Inflammatory macrophage (primary cell): Measurements from ENCODE around the gene HIPK2.

ENCODE experiments used
- DNase-seq, 2 donors: peaks; one replicate each; pipeline ENCODE4 v3.0.0-alpha.2; 2020 to 2022

The HIPK2 gene

DNA sequence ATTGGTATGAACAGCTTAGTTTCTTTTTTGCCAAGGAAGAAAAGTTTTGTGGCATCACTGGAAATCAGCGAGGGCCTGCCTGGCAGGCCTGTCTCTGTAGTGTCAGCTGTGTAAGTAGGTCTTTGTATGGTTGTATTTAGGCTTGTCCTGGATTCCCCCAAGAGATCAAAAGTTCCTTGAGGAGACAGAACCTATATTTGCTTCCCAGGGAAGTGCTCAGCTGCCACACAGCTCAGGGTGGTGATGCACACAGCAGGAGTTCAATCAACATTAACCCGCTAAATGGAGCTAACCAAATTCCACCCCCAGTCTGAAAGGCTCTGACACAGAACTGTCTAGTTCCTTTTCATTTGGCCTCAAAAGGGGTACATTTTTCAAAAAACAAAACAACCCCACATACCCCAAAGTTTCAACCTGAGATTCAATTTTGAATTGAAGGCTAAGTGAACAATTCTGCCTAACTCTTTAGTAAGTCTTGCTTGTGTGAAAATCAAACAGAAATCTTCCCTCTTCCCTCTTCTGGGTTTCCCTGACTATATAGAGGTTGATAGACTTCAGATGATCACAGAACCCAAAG, 129.9 kb downstream of the HIPK2 start:
- DNase-seq = peak in 1 of 2 donors; percentile 29

GRCh38 chr7:139647085-139647484, 130.7 kb downstream of the HIPK2 start:
- DNase-seq = no peak

DNA sequence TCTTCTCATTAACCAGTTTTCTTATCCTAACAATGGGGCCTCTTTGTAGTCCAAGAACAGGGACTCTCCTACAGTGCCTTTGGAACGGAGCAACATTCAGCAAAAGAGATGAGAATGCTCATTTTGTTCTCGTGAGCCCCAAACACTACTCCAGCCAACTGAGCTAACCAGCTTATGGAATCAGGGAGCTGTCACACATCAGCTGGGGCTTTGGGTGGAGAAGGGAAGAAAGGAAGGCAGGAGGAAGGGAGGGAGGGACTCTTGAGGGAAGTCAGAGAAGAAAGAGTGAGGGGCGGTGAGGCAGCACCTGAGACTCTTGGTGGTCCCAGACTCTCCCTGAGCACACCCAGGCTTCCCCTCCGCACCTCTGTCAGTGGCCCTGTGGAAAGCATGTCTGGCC, 131.2 kb downstream of the HIPK2 start:
- DNase-seq = no peak

GRCh38 chr7:139645572-139646523, 131.9 kb downstream of the HIPK2 start:
- DNase-seq = peak; percentile 77 to 81

- DNase-seq = peak in 1 of 2 donors; percentile 36
These were observed 133.7 kb downstream of the HIPK2 start for GRCh38 chr7:139643951-139644585.

- DNase-seq = no peak
These were observed 135.5 kb downstream of the HIPK2 start for GRCh38 chr7:139642283-139642682.

DNA sequence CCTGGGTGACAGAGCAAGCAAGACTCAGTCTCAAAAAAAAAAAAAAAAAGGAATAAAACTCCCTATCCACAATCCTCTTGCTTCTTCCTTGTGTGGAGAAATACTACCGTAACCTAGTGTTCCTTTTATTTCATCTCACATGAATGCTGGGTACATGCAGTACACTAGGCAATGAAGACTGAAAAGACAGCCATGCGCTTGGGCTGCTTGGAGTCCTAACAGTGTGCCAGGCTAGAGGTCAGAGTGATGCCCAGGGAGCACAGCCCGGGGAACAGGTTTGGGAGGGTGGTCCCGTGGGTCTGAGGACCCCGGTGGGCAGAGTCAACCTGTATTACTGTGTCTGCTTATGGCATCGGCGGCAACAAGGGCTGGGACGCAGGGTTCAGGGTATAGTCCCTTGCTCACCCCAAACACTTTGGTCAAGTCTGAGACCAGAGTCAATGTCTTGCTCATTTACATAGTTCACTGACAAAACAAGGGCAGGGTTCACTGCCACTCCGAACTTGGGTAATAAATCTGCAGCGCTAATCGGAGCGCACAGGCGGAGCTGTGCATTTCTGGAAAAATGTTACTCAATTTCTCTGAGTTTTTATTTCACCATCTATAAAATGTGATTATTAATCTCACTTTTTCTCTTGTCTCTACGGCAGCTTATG, 136.3 kb downstream of the HIPK2 start:
- peak in 1 of 2 donors; percentile 56 for DNase-seq

- DNase-seq = peak; percentile 75 to 81
These were observed 137.1 kb downstream of the HIPK2 start for GRCh38 chr7:139640681-139641080.

DNA sequence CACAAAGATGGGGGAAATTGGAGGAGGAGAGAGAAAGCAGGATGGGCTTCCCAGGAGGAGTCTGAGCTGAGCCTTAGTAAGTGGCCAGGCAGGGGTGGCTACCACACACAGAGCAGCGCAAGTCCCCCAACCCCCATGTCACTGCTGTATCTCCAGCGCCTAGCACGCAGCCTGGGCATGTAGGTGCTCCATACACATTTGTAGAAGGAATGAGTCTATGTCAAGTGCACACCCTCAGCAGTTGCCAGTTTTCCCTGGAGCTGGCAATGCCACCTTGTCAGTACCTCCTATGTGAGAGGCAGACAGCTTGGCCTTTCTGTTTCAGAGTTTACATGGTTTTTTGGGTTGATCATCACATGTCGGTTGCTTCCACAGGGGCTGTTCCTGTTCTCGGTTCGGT, 138.2 kb downstream of the HIPK2 start:
- DNase-seq = no peak

DNA sequence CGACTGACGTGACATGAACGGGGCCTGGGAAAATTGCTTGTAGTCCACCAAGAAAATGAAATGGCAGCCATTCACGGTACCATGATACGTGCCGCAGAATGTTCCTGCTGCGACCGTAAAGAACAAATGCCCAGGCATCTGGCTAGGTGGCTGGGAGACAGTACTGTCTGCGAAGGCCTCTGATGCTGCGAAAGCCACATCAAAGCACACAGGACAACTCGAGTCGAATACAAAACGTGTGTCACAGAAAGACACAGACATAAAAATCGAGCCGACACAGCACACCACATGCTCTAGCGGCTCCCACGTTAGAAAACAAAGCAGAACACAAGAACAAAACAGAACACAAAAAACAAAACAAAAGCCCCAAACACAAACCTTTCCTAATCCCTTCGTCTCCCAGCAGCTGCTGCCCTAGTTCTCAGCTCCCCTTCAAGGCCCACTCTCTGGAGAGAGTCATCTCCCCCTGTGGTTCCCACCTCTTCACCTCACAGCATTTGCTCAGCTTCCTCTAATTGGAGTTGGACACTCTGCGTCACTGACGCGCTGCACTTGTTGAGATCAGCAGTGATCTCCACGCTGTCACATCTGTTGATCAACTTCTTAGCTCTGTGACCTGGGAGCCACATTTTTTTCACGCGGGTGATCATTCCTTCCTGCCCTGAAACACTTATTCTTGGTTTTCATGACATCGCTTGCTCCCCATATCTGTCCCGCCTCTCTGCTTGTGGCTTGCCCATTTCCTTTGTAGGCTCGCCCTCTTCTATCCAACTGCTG, 142.1 kb downstream of the HIPK2 start:
- peak; percentile 26 to 67 for DNase-seq

DNA sequence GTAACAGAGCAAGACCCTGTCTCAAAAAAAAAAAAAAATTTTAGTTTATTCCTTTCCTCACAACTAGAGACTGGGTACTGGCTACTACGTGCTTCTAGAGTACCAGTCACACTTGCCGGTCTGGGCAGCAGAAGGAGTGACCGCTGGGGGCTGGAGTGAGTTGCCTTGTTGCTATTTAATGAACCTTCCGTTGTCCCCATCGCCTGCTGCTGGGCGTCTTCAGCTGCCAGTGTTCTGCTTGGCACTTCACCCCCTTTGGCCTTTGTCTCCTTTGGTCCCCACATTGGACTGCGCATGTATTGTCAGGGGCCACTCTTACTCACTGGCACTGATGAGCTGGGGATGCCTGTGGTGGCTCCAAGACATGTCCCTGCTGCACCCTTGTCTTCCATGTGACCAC, 143.7 kb downstream of the HIPK2 start:
- no peak for DNase-seq

GRCh38 chr7:139631520-139632031, 146.2 kb downstream of the HIPK2 start:
- no peak for DNase-seq

DNA sequence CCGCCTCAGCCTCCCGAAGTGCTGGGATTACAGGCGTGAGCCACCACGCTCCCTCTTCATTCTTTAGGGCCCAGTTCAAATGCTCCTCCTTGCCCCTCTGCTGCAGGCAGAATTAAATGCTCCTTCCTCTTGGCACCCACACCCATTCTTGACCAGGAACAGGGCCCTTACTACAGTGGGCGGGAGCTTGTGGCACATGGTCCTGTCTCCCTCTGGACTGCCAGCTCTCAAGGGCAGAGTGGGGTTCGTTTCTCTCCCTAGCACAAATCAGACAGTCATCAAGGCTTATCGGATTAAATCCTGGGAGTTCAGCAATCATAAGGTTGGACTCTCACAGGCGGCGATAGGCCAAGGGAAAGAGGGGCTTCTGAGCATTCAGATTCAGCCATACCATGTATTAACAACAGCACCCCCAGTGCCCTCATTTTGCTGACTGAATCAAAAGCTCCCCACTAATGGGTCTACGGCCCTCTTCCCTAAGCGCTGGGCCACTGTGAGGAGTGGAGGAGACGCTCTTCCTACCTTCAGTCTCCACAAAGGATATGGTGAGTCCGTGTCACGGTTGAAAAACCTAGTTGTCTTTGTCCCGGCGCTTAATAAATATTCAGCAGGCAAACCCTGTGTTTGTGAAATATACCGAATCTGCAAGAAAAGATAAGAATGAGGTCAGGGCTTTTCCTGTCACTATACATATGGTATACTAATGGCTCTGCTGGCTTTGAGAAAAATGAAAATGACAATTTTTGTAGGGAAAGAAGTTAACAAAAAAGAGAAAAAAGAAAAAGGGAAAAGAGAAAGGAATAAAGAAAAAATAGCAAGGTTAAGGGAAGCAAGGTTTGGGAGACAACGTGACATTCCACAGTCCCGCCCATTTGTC, 146.9 kb downstream of the HIPK2 start:
- DNase-seq = peak; percentile 32 to 56

GRCh38 chr7:139629392-139630082, 148.3 kb downstream of the HIPK2 start:
- no peak for DNase-seq

DNA sequence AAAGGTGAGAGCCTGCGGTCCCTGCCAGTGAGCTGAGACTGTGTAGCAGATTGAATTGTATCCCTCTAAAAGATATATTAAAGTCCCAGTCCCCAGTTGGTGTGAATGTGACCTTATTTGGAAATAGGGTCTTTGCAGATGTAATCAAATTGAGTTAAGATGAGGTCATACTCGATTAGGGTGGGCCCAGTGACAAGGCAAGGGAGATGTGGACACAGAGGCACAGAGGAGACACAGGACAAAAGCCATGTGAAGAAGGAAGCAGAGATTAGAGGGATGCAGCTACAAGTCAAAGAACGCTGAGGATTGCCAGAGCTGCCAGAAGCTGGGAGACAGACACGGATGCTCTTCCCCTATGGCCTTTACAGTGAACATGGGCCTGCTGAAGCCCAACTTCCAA, 150.0 kb downstream of the HIPK2 start:
- no peak for DNase-seq

DNA sequence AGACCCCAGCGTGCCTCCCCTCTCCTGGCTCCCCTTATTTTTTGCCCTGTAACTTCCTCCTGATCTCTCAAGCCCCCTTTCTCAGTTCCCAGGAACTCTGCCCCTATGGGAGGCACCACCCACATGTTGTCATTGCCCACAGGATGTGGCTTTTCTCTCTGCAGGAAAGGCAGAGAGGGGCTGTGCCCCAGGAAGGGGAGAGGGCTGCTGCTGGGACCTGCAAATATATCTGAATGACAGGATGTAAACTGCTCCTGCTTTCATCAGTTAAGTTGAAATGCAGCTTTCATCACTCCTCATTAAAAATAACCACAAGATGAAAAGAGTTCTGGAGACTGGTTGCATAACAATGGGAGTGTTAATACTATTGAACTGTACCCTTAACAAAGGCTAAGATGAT, 151.0 kb downstream of the HIPK2 start:
- DNase-seq = no peak

- DNase-seq = no peak
These were observed 154.3 kb downstream of the HIPK2 start for GRCh38 chr7:139623518-139623917.

- DNase-seq = peak in 1 of 2 donors; percentile 29
These were observed 157.0 kb downstream of the HIPK2 start for GRCh38 chr7:139620676-139621344.

DNA sequence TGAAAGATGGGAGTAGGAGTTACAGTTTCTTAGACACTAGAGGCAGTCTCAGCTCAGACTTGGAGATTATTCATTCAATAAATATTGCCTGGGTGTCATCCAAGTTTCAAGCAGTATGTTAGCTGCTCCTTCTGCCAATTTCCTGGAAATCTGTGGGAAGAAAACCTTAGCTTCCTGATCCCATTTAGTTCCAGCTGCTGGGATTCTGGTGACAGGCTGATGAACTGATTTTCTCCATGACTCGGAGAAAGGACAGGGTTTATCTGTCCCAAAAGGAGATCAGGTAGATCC, 158.5 kb downstream of the HIPK2 start:
- DNase-seq = no peak
